C4-2B (cell line): ENCODE measurements around the gene SYT9.

ENCODE experiments used
- H3K27ac ChIP-seq: fragments of 450-650 bp; 2 replicates; pipeline ENCODE4 v1.5.1; 2017
- CTCF ChIP-seq: fragments of 450-650 bp; conservative IDR thresholded peaks from 2 replicates; pipeline ENCODE4 v1.5.1; 2017; ENCODE audit warnings: mild to moderate bottlenecking
- ZFX ChIP-seq: fragments of 450-650 bp; IDR thresholded peaks from 2 replicates; pipeline ENCODE4 v1.6.1; 2017

SYT9 gene

GRCh38 chr11:7364660-7365059 lies 113.0 kb downstream of the SYT9 start:
- no peak for TF ChIP-seq ZFX
- no peak for TF ChIP-seq CTCF
- no peak overlapping the region for H3K27ac ChIP-seq

GRCh38 chr11:7367803-7368202 lies 116.1 kb downstream of the SYT9 start:
- H3K27ac ChIP-seq, result no peak overlapping the region
- TF ChIP-seq CTCF, result no peak
- TF ChIP-seq ZFX, result no peak

- no peak overlapping the region for H3K27ac ChIP-seq
- no peak for TF ChIP-seq CTCF
- TF ChIP-seq ZFX, result no peak
Observed at GRCh38 chr11:7376386-7376785, 124.7 kb downstream of the SYT9 start.

GRCh38 chr11:7381937-7382336 lies 130.2 kb downstream of the SYT9 start:
- TF ChIP-seq ZFX, result no peak
- TF ChIP-seq CTCF, result no peak
- H3K27ac ChIP-seq, result no peak overlapping the region

- TF ChIP-seq CTCF (no peak), ZFX (no peak)
Observed at GRCh38 chr11:7383406-7383805, 131.7 kb downstream of the SYT9 start.

GRCh38 chr11:7384691-7385090 lies 133.0 kb downstream of the SYT9 start:
- no peak overlapping the region for H3K27ac ChIP-seq
- TF ChIP-seq ZFX (no peak), CTCF (no peak)

More at GRCh38 chr11:7383406-7383805, 131.7 kb downstream of the SYT9 start:
- no peak overlapping the region for H3K27ac ChIP-seq

- TF ChIP-seq CTCF (no peak), ZFX (no peak)
- no peak overlapping the region for H3K27ac ChIP-seq
Observed at GRCh38 chr11:7385532-7385931, 133.8 kb downstream of the SYT9 start.
